Frontal cortex (tissue), 4 donors: Measurements from ENCODE around the gene TMPRSS7. TPM values are rescaled to one million over a fixed set of nuclear protein-coding genes. Genes with fewer than 3 reads are reported as not detected.

Experiments used
- DNase-seq, 2 donors: peaks; one replicate each; pipeline ENCODE4 v3.0.0; 2012; ENCODE audit warnings: low spot score in 2 of 2
- FAIRE-seq: peaks from 2 replicates; lab custom pipeline; 2012; peaks lifted over from hg19 to GRCh38; lab: Jason Lieb, UNC
- small RNA-seq: library from RNA; depleted of rRNA; stranded (forward); fragments of <200 nt; gene quantifications from one replicate; pipeline ENCODE3, GENCODE V24; 2014
- total RNA-seq: library from RNA; depleted of rRNA; stranded (reverse); fragments of >200 nt; gene quantifications from one replicate; pipeline ENCODE4 v1.2.3, GENCODE V29; 2014
- donor health status: control.
- donor health status: control.
- donor health status: control.

Gene TMPRSS7
- total RNA-seq, 1 donor from 2014 or later = 0.41 TPM

GRCh38 chr3:112121577-112122547, 87.3 kb downstream of the TMPRSS7 start:
- FAIRE-seq (no peak), DNase-seq (no peak)

GRCh38 chr3:112122870-112123269, 88.3 kb downstream of the TMPRSS7 start:
- FAIRE-seq = no peak
- no peak for DNase-seq

- no peak for DNase-seq
- FAIRE-seq = no peak
Measured at GRCh38 chr3:112123548-112123947, 89.0 kb downstream of the TMPRSS7 start.

DNA sequence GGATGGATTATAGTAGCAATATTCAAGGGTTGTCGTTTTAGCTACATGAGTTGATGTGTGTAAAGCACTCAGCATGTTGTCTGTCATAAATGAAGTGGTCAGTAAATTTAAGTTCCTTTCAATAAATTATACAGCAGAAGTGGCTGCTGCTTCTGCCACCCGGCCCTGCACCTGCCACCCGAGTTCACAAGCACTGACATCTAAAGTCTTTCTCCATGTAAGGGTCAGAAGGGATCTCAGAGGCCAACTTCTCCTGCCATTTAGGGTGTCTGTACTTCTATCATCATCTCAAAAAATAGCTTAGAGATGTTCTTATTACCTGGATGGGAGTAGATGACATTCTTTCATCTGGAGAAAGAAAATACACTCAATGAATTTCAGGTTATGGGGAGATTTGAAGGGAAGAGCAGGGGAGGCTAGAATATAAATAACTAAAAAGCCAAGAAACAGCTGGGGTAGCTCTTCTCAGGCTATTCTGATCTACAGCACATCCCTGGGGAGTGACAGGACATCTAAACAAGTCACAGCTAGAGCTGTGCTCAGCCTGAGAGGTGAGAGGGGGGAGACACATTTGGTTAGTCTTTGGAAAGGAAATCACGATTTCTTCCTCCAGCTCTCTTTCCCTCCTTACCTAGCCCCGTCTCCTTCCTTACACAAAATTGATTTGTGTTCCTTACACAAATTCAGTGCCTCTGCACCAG, 90.5 kb downstream of the TMPRSS7 start:
- DNase-seq = no peak
- no peak for FAIRE-seq

GRCh38 chr3:112126511-112126911, 92.0 kb downstream of the TMPRSS7 start:
- FAIRE-seq = no peak
- no peak for DNase-seq

- no peak for FAIRE-seq
Measured at GRCh38 chr3:112127522-112128494, 93.3 kb downstream of the TMPRSS7 start.

DNA sequence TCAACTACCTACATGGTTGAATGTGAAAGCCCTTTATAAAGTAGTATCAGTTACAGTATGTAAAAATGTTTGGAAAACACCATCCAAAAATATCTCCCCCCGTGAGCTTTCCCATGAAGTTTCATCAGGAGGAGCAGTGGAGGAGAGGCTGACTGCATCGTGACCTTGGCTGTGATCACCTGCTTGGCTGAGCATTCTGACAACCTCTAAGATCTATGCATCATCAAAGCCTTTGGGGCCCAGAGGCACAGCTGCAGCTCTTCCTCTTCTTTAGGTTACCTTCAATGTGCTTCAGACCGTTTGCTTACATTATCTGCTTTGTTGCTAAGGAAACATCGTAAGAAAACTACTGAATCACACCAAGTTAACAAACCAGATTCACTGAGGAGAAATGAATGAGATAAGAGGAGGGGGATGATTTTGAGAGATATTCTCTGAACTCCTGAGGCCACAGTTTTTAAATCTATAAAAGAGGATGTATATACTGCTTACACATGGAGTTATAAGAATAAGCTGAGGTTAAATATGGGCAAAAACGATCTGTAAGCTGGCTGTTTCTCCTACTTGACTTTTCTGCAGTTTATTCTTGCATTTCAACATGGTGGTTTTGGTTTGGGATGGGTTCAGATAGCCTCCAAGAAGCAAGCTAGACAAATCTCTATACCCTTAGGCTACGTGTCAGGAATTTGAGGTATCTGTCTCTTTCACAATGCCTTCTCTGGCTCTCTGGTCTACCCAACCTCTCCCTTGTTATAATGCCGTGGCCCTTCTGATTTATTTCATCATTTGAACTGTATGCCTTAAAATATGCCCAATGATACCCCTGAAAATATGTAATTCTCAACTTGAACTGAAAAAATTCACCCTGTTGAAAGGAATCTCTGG, 94.5 kb downstream of the TMPRSS7 start:
- FAIRE-seq (no peak), DNase-seq (no peak)

More at GRCh38 chr3:112127522-112128494, 93.3 kb downstream of the TMPRSS7 start:
- DNase-seq = no peak

GRCh38 chr3:112129925-112130637, 95.5 kb downstream of the TMPRSS7 start:
- DNase-seq (no peak), FAIRE-seq (no peak)

GRCh38 chr3:112130638-112130993, 96.1 kb downstream of the TMPRSS7 start:
- FAIRE-seq (no peak), DNase-seq (no peak)

Small RNA genes within 50 kb of the gene (small RNA-seq; reads per million reads assigned to genes)
- not detected for gene MIR567

Other genes starting within 250 kb of the TMPRSS7 start
- gene PHLDB2, start 175.5 kb upstream of the TMPRSS7 start, total RNA-seq = 9.0 TPM
- 85.6 TPM for gene ABHD10, start 55.7 kb upstream of the TMPRSS7 start, total RNA-seq
- 174 TPM for gene TAGLN3, start 35.8 kb upstream of the TMPRSS7 start, total RNA-seq
- 0.41 TPM for gene C3orf52, start 51.7 kb downstream of the TMPRSS7 start, total RNA-seq
- not detected for gene GCSAM, start 98.5 kb downstream of the TMPRSS7 start, total RNA-seq